NCI-H1105 treated with DMSO at 0.1 percent for 48 hours (cell line): ENCODE results near the gene RRAGD.
"Not testable (repeated sequence)": the region's sequence is repeated elsewhere in the genome, so short reads cannot be mapped to it uniquely, and the experiment has no call there.

ENCODE experiments used
- DNase-seq: peaks from one replicate; lab custom pipeline; 2025; lab: John Stamatoyannopoulos, UW

The RRAGD gene

DNA sequence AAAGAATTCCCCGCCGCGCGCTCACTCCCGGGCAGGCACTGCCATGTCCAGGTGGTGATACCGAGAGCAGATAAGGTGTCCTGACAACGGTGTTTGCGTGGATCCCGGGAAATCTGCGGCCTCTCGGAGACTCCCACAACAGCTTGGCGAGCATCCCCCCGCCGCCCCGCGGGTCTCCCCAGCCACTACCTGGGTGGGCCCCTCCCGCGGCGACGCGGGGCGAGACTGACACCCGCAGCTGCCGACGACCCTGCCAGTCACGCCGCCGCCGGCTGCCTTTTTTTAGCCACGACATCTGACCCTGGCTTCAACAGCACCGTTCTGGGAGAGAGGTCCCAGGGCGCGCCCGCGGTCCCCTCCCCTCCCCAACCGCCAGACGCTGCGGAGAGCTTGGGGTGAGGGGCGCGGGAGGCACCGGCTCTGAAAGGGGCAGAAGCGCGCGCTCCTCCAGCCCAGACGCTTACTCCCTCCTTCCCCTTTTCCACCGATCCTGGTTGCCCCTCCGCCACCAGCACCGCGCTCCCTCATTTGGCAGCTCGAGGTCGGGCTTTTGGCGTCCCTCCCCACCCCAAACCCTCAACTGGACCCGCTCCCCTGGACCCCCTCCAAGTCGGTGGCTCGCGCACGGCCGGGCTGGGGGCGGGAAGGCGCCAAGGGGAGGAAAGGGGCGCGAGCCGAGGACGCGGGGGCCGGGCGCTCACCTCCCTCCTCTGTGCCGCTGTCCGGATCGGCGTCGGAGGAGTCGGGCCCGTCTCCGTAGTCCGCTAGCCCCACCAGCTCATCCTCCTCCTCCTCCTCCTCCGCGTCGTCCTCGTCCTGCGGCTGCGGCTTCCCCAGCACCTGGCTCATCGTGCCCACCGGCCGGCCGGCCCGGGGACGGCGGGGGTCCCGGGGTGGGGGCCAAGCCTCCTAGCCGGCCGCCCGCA is 665 bp downstream of the RRAGD start:
- peak; percentile 50 for DNase-seq

DNA sequence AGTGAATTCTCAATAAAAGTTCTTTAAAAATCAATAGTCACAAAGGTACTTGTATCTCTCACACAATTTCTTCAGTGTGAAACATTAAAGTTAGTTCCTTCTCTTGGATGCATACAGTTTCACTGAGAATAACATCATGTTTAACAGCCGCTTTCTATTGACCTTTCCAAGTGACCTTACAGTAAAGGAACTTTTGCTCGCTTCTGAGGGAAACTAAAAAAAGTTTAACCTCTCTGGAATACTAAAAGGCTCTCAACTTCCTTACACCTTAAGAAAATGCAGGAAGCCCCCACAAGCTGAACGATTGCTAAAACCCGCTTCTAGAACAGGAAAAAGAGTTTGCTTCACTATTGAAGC is 1.3 kb downstream of the RRAGD start:
- no peak for DNase-seq

DNA sequence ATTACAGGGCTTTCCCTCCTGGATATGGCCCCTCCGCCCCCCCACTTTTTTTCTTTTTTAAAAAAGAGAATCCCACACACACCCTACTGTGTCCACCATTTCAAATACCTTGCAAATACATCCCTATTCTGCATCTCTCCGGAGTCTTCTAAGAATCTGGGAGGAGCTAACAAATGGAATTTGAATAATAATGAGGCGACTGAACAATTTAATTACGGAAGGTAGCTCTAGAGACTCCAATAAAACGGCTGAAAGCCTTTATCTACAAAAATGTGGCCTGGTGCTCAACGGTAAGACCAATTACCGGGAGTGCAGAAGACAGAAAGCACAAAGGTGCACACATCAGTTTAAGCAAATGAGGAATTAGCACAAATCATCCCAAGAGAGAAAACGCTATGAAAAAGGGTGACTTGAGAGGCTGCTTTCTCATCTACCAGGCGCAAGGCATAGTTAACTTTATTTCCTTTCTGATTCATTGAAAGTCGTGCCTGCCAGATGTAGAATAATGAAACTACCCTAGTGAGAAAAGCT is 1.8 kb downstream of the RRAGD start:
- DNase-seq: no peak

DNA sequence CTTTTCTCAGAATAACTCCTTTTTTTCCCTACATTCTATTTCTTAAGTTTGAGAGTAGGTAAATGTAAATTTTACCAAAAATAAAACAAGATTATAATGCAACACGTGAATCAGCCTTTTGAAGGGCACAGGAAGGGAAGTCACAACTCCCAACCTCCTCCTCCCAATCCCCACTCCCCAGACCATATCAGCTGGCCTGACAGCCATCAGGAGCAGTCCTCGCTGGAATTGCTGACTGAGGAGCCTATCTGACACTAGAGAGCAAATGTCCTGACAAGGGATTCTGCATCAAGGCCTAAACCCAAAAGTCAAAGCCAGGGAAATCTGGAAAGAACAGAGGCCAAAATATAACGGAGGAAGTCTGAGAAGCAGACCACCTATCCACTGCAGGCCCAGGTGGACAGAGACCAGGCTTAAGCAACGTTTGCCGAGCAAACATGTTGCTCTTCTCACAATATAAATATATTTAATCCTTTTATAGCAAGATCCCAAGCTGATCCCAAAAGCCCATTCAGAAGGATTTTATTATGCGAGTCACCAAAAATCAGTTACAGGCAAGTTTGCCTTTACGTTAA is 2.5 kb downstream of the RRAGD start:
- DNase-seq: no peak

DNA sequence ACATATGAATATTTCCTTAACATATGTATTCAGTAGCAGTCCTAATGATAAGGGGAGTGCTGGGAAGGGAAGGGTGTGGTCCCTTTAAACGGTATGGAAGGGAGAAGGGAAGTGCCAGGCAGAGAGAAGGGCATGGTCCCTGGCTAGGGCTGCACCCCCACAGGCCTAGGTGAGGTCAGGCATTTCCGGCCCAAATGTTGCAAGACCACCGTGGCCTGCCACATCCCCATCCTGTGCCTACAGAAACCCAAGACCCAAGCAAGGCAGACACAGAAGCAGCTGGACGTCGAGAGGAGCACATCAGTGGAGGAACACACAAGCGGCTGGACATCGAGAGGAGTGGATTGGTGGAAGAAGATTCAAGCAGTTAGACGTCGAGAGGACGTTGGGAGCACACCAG is 5.9 kb downstream of the RRAGD start:
- no peak for DNase-seq

DNA sequence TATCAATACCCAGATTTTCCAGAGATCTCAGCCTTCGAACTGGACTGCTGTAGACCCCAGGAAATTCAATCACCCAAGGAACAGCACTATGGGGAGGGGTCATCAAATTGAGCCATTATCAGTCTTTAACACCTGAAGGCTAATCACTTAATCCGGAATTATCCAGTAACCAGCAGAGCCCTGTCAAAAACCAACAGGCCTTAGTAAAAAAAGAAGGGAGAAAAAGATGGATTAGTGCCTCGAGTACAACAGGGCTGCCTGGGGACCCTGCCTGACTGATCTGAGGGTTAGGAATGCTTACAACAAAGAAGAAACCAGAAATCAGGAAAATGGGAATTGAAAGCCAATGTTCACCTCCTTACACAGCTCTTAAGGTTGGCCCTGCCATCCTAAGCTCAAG is 7.6 kb downstream of the RRAGD start:
- no peak for DNase-seq

DNA sequence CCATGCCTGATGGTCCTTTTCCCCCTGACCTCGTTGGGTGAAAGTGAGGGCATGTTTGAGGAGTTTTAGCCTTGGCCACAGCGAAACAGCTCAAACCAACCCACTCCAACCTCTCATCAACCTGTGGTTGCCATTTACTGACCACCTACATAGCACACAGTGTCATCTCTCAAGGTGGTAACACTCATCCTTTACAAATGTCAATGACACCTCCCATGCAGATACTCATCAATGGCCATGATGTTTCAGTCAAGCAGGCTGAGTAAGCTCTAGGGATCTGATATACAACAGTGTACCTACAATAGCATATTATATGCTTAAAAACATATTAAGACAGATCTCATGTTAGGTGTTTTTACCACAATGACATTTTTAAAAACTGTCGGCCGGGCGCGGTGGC is 9.3 kb downstream of the RRAGD start:
- no peak for DNase-seq

DNA sequence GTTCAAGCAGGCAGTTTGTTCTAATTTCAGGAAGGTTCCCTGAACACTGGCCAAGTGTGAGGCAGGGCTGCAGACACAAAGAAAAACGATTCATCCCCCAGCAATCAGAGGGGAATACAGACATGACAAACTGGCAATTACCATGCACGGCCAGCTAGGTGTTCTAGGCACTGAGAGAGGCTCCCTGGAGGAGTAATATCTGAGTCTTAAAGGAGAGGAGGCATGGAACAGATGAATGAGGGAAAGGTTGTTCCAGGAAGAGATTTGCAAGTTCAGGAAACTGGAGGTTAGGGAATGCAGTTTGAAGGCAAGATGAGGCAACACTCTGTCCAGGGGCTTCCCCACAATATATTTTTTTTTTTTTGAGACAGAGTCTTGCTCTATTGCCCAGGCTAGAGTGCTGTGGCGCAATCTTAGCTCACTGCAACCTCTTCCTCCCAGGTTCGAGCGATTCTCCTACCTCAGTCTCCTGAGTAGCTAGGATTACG is 11.1 kb downstream of the RRAGD start:
- no peak for DNase-seq

DNA sequence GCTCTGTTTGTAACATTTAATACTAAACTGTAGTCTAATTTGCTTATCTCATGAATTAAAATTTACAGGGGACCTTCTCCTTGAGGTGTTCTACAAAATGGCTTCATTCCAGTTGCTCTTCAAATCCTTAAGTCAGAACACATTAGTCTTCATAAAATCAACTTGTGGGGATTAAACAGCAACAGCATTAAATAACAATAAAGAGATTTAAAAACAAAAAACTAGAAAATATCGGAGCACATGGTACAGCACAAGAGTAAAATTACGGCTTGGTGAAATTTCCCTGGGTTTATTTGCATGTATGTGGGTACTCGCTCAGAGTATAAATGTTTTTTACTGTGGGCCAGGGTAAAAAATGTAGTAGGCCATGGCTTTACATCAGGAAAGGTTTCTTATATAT is 12.0 kb downstream of the RRAGD start:
- no peak for DNase-seq

DNA sequence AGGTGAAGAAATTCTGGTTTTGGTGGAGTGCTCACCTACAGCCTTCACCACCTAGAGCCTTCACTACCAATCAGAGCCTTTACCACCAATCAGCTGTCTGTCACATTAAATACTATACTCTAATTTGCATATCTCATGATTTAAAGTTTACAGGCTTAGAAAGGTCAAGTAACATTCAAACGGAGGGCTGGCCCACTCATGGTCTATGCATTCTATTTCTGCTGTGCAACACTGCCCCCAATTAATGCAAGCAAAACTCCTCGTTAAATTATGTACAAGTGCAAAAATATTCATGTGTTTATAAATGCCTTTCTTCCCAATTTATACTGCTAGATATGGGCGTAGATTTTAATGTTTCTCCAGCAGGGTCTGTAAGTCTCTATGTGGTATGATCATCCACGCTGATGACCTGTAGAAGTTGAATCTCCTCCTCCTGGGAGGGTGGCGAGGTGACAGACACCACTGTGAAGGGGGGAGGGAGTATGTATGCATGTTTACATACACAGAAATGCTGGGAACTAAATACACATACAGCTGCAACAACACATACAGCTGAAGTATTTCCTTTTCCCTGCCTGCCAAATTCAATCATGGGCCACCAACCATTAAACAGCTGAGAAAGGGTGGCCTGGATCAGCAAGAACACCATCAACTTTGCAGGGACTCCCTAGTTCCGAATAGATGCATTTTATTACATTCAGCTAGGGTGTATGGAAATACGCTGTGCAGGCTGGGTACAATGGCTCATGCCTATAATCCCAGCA is 13.1 kb downstream of the RRAGD start:
- DNase-seq: no peak

DNA sequence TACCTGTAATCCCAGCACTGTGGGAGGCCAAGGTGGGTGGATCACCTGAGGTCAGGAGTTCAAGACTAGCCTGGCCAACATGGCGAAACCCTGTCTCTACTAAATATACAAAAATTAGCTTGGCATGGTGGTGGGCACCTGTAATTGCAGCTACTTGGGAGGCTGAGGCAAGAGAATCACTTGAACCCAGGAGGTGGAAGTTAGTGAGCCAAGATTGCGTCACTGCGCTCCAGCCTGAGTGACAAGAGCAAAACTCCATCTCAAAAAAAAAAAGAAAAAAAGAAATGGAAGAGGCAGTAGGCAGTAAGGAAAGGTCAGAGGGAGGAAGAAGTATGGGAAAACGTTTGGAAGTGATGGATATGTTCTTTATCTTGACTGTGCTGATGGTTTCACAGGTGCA is 14.2 kb downstream of the RRAGD start:
- DNase-seq: not testable (repeated sequence)

DNA sequence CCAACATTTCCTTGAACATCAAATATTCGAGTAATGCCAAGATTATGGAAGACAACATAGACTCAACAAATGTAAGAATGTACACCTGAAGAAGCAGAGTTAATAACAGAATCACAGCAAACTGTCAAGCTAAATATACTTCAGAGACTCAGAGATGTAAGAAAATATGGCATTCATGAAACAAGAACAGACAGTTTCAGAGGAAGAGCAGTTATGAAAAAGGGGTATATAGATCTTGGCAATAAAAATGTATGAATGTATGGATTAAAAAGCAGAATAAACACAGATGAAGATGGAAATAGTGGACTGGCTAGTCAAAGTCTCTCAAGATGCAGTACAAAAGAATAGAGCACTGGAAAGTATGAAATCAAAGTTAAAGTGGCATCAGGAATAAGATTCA is 18.4 kb downstream of the RRAGD start:
- DNase-seq: no peak

DNA sequence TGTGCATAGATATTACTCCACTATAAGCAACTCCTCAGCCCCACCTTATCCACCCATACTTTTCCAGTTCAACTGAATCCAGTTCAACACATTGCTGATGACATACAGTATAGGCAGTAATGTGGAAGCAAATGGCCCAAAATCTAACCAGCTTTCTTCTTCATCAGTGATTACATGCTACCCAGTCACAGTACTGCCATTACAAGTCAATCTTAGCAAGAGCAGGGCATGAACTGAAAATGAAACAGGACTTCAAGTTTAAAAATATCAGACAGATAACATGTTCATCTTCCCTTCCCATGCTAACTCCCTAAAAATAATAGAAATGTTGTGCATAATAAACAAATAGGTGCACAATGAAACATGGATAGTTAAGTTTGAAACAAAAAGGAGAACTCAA is 19.2 kb downstream of the RRAGD start:
- DNase-seq: no peak

DNA sequence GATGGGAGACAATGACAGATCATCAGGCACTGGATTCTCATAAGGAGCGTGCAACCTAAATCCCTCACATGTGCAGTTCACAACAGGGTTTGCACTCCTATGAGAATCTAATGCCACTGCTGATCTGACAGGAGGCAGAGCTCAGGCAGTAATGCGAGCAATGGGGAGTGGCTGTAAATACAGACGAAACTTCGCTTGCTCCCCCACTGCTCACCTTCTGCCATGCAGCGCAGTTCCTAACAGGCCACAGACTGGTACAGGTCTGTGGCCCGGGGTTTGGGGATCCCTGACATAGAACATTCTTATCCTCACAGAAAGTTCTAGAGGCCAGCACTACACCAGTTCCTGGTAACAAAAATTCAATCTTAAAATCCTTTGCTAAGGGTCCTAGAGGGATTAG is 23.2 kb downstream of the RRAGD start:
- no peak for DNase-seq

DNA sequence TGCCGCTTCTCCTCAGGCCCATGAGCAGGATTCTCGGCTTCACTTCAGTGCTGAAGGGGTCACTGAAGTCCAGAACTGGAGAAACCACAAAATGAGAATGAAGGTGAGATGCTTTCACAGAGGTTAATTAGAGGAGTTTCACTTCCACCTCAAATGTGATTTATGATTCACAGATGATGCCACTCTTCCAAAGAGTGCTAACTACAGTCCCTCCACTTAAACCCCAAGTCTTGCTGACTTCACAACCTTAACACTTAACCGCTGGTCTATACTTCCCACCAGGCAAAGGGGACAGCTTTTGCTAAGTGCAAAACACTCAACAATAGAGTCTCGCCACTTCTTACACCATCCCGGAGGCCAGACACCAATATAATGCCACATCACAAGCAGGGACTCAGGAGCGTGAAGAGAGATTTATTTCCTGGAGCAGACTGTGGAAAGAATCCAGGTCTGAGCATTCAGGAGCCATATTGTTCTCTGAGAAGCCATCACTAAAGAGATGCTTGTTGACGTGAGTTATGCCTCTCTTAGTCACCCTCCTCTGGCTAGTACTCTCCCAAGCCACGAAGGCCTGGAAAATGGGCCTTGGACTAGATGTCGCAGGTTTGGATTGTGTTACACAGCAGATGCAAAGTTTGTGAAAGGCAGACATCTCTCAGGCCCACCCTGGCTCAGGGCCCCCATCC is 24.4 kb downstream of the RRAGD start:
- DNase-seq: no peak

DNA sequence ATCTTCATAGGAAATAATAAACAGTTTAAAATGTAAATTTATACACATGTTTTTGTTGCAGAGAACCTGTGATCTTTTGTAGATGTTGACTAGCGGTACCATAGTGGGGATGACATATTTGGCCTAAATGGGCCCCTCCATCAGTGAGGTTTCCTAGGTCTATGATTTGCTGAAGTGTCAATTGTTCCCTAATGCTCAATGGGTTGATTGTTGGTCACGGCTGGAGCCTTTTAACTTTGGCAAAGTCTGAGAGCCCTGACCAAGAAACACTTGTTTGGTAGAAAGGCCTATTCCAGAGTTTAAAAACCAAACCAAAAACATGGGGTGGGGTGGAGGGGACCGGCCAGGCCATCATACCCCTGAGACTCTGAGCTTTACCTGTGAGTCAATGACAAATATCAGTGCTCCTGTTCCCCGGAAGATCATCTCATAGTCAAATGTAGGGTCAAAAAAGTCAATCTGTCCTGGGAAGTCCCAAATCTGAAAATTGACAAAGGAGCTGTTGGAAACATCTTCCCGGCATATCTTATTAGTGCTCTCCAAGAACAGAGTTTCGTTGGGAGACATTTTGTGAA is 25.1 kb downstream of the RRAGD start:
- no peak for DNase-seq

DNA sequence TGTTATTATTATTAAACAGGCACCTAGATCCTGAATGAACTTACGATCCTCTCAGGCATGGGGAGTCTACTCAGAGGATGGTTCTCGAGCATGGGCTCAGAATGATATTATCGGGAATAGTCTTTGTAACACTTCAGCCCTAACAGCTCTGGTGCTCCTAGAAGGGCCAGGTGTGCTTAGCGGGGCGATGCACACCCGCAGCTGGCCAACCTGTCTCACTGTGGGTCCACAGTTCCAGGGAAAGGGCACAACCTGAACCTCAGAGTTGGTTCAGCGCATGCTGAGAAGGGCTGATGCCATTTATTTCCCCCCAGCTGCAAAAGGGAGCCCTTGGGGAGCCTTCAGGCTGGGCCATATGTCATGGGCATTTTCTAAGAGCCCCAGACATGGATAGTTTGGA is 26.2 kb downstream of the RRAGD start:
- DNase-seq: no peak

DNA sequence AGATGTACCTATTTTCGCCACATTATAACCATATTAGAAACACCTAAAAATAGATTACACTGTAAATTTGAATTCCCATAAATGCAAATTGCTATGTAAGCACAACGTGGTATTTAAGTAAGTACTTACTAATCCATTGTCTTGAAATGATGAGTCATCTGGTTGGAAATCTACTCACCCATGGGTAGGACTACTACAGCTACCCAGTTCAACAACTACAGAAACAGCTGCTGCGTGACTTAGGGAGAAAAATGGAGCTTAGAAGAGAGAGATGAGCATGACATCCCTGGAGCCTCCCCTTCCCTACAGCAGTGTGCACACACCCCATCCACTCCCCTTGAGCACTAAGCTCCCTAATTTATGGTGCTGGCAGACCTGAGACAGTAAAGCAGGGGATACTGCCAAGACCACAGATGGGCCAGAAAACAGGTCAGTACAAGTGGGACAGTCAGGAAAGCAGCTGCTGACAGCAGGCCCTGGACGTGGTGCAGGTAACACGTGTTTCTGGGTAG is 26.9 kb downstream of the RRAGD start:
- DNase-seq: no peak

DNA sequence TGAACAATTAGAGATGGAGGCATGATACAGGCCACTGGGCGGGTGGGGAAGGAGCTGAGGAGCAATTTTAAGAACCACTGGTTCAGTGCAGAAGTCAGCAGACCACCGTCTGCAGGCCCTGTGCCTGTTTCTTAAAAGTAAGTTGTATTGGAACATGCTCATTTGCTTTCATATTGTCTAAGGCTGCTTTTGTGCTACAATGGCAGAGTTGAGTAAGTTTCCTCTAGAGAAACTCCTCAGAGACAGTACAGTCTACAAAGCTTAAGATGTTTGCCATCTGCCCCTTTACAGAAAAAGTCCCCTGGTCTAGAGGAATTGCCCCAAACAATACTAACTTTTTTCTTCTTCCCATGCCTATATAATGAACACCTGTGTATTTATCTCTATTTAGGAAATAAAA is 31.0 kb downstream of the RRAGD start:
- no peak for DNase-seq

DNA sequence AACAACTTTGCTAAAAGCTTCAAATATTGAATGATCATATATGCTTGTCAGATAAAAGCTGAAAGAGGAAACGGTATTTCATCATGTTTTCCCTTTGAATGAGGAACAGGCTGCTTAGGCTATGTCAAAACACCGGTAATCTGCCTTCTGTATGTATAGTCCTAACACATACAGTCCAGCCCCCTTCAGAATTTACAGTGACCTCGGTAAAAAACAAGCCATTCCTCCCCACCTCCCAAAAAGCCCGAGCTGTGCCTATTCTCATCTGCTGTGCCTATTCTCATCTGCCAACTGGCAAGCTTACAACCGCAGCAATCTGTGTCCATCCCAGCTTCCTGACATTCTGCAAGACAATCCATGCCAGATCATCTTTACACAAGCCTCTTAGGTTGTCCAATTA is 32.8 kb downstream of the RRAGD start:
- DNase-seq: no peak

DNA sequence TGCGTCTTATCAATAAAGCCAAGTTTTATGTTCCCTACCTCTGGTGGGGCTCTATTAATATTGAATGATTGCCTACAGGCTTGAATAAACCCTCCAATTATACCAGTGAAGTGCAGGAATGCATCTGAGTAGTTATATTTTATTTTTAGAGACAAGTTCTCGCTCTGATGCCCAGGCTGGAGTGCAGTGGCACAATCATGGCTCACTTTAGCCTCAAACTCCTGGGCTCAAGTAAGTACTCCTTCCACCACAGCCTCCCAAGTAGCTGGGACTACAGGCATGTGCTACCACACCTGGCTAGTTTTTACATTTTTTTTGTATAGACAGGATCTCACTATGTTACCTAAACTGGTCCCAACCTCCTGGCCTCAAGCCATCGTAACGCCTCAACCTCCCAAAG is 33.4 kb downstream of the RRAGD start:
- no peak for DNase-seq
